HUES6 (cell line): ENCODE measurements around the gene NCOA1.

Source experiments
- H3K27ac ChIP-seq: 2 replicates; pipeline ENCODE4 v1.7.0; 2013; ENCODE audit warnings: low read depth, mild to moderate bottlenecking, low read length, inconsistent platforms
- H3K27me3 ChIP-seq: 2 replicates; pipeline ENCODE4 v1.6.1; 2013; ENCODE audit warnings: low read length; ENCODE audit not compliant: control insufficient read depth, insufficient read depth
- H3K36me3 ChIP-seq: 2 replicates; pipeline ENCODE4 v1.6.1; 2013; ENCODE audit warnings: low read length; ENCODE audit not compliant: control insufficient read depth, insufficient read depth
- H3K4me1 ChIP-seq: 2 replicates; pipeline ENCODE4 v1.6.1; 2013; ENCODE audit warnings: low read length; ENCODE audit not compliant: control insufficient read depth, insufficient read depth
- H3K4me3 ChIP-seq: 2 replicates; pipeline ENCODE4 v1.5.1; 2013; ENCODE audit warnings: low read depth, low read length
- H3K9ac ChIP-seq: one replicate; pipeline ENCODE4 v1.6.1; 2013; ENCODE audit warnings: mild to moderate bottlenecking, low read length
- H3K9me3 ChIP-seq: 2 replicates; pipeline ENCODE4 v1.6.1; 2013; ENCODE audit warnings: low read depth, low read length; ENCODE audit not compliant: control insufficient read depth, insufficient read depth

Gene NCOA1

GRCh38 chr2:24740142-24740541 lies 249.1 kb downstream of the NCOA1 start:
- 0 out of 2 replicates have a peak, but pooled peaks cover 3% of the 10 kb centered on the region for H3K36me3 ChIP-seq
- H3K4me1 ChIP-seq = no peaks in the 10 kb centered on the region
- H3K9me3 ChIP-seq = no peaks in the 10 kb centered on the region
- no peak overlapping the region for H3K4me3 ChIP-seq
- no peak overlapping the region for H3K9ac ChIP-seq
- no peak overlapping the region for H3K27ac ChIP-seq
- H3K27me3 ChIP-seq = no peaks in the 10 kb centered on the region

GRCh38 chr2:24742730-24743129 lies 251.7 kb downstream of the NCOA1 start:
- no peak overlapping the region for H3K27ac ChIP-seq
- H3K4me3 ChIP-seq = no peak overlapping the region
- no peaks in the 10 kb centered on the region for H3K4me1 ChIP-seq
- no peaks in the 10 kb centered on the region for H3K27me3 ChIP-seq
- H3K36me3 ChIP-seq = 0 out of 2 replicates have a peak, but pooled peaks cover 3% of the 10 kb centered on the region
- H3K9me3 ChIP-seq = no peaks in the 10 kb centered on the region
- no peak overlapping the region for H3K9ac ChIP-seq

GRCh38 chr2:24743924-24744323 lies 252.9 kb downstream of the NCOA1 start:
- Histone ChIP-seq H3K9me3 (no peaks in the 10 kb centered on the region), H3K27me3 (no peaks in the 10 kb centered on the region), H3K9ac (no peak overlapping the region), H3K4me1 (no peaks in the 10 kb centered on the region), H3K27ac (no peak overlapping the region), H3K36me3 (0 out of 2 replicates have a peak, but pooled peaks cover 3% of the 10 kb centered on the region), H3K4me3 (no peak overlapping the region)

GRCh38 chr2:24744356-24744755 lies 253.3 kb downstream of the NCOA1 start:
- Histone ChIP-seq H3K27ac (no peak overlapping the region), H3K4me3 (no peak overlapping the region), H3K27me3 (no peaks in the 10 kb centered on the region), H3K9me3 (no peaks in the 10 kb centered on the region), H3K36me3 (0 out of 2 replicates have a peak, but pooled peaks cover 3% of the 10 kb centered on the region), H3K9ac (no peak overlapping the region), H3K4me1 (no peaks in the 10 kb centered on the region)

- H3K27me3 ChIP-seq = no peaks in the 10 kb centered on the region
- H3K4me3 ChIP-seq = no peak overlapping the region
- H3K27ac ChIP-seq = no peak overlapping the region
- no peaks in the 10 kb centered on the region for H3K9me3 ChIP-seq
- H3K9ac ChIP-seq = no peak overlapping the region
- 0 out of 2 replicates have a peak, but pooled peaks cover 3% of the 10 kb centered on the region for H3K36me3 ChIP-seq
- no peaks in the 10 kb centered on the region for H3K4me1 ChIP-seq
These were observed 254.8 kb downstream of the NCOA1 start for GRCh38 chr2:24745825-24746224.

- no peak overlapping the region for H3K9ac ChIP-seq
These were observed 256.2 kb downstream of the NCOA1 start for GRCh38 chr2:24747299-24747698.

GRCh38 chr2:24749069-24749691 lies 258.1 kb downstream of the NCOA1 start:
- Histone ChIP-seq H3K9ac (no peak overlapping the region), H3K27me3 (no peaks in the 10 kb centered on the region), H3K36me3 (no peaks in the 10 kb centered on the region), H3K27ac (no peak overlapping the region), H3K4me1 (no peaks in the 10 kb centered on the region), H3K4me3 (no peak overlapping the region), H3K9me3 (no peaks in the 10 kb centered on the region)

More at GRCh38 chr2:24747299-24747698, 256.2 kb downstream of the NCOA1 start:
- H3K27ac ChIP-seq = no peak overlapping the region
- no peaks in the 10 kb centered on the region for H3K9me3 ChIP-seq
- H3K4me3 ChIP-seq = no peak overlapping the region
- H3K27me3 ChIP-seq = no peaks in the 10 kb centered on the region
- H3K36me3 ChIP-seq = no peaks in the 10 kb centered on the region
- H3K4me1 ChIP-seq = no peaks in the 10 kb centered on the region

GRCh38 chr2:24754985-24755705 lies 264.1 kb downstream of the NCOA1 start:
- H3K27me3 ChIP-seq = no peaks in the 10 kb centered on the region
- no peak overlapping the region; the same call in 1 of the 2 replicates for H3K27ac ChIP-seq
- H3K4me1 ChIP-seq = peaks cover 12% of the 10 kb centered on the region
- peaks cover 8% of the 10 kb centered on the region; the same call in 1 of the 2 replicates for H3K36me3 ChIP-seq
- no peak overlapping the region for H3K4me3 ChIP-seq
- H3K9me3 ChIP-seq = no peaks in the 10 kb centered on the region
- H3K9ac ChIP-seq = no peak overlapping the region

- peaks cover 8% of the 10 kb centered on the region; the same call in 1 of the 2 replicates for H3K36me3 ChIP-seq
- H3K4me1 ChIP-seq = peaks cover 12% of the 10 kb centered on the region
- H3K27me3 ChIP-seq = no peaks in the 10 kb centered on the region
- H3K4me3 ChIP-seq = no peak overlapping the region
- H3K27ac ChIP-seq = no peak overlapping the region
- no peaks in the 10 kb centered on the region for H3K9me3 ChIP-seq
- no peak overlapping the region for H3K9ac ChIP-seq
These were observed 265.7 kb downstream of the NCOA1 start for GRCh38 chr2:24756789-24757188.

- Histone ChIP-seq H3K4me1 (no peaks in the 10 kb centered on the region), H3K27me3 (no peaks in the 10 kb centered on the region), H3K36me3 (peaks cover 22% of the 10 kb centered on the region), H3K4me3 (no peak overlapping the region), H3K9ac (no peak overlapping the region), H3K9me3 (no peaks in the 10 kb centered on the region), H3K27ac (no peak overlapping the region)
These were observed 270.8 kb downstream of the NCOA1 start for GRCh38 chr2:24761866-24762265.

- no peak overlapping the region for H3K27ac ChIP-seq
- H3K27me3 ChIP-seq = no peaks in the 10 kb centered on the region
- H3K36me3 ChIP-seq = peaks cover 22% of the 10 kb centered on the region
- no peak overlapping the region for H3K9ac ChIP-seq
- no peaks in the 10 kb centered on the region for H3K9me3 ChIP-seq
- no peak overlapping the region for H3K4me3 ChIP-seq
- H3K4me1 ChIP-seq = no peaks in the 10 kb centered on the region
These were observed 271.5 kb downstream of the NCOA1 start for GRCh38 chr2:24762518-24762917.
